GM19397 (cell line): Measurements from ENCODE around the gene CCDC159.

ENCODE experiments used
- ATAC-seq: cut with Tn5 transposase; IDR thresholded peaks from one replicate; pipeline ENCODE4 v1.9.1; 2021; ENCODE audit warnings: mild to moderate bottlenecking, moderate library complexity; ENCODE audit not compliant: unreplicated experiment

CCDC159 gene

DNA sequence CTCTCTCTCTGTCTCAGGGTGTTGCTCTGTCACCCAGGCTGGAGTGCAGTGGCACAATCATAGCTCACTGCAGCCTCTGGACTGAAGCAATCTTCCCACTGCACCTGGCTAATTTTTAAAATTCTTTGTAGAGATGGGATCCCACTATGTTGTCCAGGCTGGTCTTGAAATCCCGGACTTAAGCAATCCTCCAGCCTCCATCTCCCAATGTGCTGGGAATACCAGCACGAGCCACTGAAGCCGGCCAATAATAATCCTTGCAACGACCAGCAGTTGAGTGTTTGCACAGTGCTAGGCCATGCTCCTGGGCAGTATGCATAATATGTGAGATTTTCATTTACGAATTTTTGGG, 38.4 kb downstream of the CCDC159 start:
- no peak for ATAC-seq

GRCh38 chr19:11387162-11388034, 41.1 kb downstream of the CCDC159 start:
- ATAC-seq, result no peak

DNA sequence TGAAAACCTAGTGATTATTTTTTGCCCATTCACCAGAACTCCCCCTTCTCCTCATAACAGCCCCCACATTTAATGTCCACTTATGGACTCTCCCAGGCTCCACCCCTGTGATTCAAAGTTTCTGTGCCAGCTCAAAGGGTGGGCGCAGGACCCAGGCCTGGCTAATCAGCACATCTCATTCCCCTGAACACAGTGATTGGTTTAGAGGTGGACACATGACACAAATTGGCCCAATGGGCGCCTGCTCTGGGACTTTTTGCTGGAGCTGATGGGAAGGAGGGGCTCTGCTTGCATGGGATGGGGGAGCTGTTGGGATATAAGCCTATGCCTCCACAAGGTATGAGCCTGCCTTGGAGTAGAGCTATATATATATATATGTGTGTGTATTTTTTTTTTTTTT, 44.0 kb downstream of the CCDC159 start:
- no peak for ATAC-seq

GRCh38 chr19:11390933-11391680, 44.8 kb downstream of the CCDC159 start:
- no peak for ATAC-seq

- no peak for ATAC-seq
Measured at GRCh38 chr19:11397089-11397610, 50.8 kb downstream of the CCDC159 start.

DNA sequence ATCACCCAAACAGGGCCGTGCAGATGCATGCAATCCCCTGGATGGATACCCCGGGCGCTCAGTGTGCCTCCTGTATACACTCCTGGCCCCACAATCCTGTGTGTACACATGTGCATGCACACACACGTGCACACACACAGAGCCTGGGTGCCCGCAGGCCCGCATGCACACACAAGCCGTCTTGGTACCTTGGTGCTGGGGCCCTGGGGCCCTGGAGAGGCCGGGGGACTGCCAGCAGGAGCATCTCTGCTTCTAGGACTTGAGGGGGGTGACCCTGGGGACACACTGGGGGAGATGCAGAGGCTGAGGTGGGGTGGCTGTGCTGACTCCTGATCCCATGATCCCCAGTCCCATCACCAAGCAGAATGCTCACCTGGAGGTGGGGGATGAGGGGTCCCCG, 53.3 kb downstream of the CCDC159 start:
- ATAC-seq, result no peak

DNA sequence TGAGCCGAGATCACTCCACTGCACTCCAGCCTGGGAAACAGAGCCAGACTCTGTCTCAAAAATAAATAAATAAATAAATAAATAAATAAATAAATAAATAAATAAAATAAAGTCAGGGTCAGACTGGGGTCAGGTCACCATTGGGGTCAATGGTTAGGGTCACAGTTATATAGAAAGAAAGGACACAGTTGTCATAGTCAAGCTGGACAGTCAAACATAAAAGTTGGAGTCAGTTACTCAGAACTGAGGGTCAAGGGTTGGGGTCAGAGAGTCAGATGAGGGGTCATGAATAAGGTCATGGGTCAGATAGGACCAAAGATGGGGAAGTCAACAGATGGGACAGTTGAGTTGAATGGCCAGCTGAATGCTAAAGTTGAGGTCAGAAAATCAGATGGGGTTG, 54.5 kb downstream of the CCDC159 start:
- no peak for ATAC-seq

- no peak for ATAC-seq
Measured at GRCh38 chr19:11401808-11402543, 55.7 kb downstream of the CCDC159 start.
